Measurements from ENCODE around the gene DOC2B. TPM values are rescaled to one million over a fixed set of nuclear protein-coding genes. Genes with fewer than 3 reads are reported as not detected.
"Not testable (repeated sequence)": the region's sequence is repeated elsewhere in the genome, so short reads cannot be mapped to it uniquely, and the experiment has no call there.

Gene DOC2B
- total and polyA plus RNA-seq, 7 donors: 1.7 to 6.3 (median 3.3) TPM

DNA sequence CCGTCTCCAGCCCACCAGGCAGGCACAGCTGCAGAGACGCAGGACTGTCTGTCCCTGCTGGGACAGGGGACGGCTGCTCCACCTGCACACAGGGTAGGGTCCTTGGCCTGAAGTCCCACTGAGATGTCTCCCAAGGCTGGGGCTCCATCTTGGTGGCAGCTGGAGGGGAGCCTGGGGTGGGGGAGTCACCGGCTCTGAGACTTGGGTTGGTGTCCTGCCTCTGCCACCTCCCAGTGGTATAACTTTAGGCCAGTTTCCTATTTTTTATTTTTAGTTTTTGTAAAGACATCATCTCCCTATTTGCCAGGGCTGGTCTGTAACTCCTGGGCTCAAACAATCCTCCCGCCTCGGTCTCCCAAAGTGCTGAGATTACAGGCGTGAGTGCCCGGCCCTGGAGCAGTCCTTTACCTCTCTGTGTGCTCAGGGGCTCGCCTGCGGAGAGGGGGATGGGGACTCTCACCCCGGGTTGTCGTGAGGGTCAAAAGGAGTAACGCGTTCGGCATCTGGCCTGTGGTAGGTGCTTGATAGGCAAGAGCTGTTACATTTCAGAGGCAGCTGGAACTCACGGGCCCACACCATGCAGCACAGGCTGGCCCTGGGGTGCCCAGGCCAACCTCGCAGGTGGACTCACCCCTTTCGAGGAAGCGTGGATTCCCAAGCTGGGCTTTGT, 46.6 kb upstream of the DOC2B start:
- no peak for ATAC-seq
- H3K4me1 ChIP-seq: no peaks in the 10 kb centered on the region
- no peak overlapping the region for H3K27ac ChIP-seq

DNA sequence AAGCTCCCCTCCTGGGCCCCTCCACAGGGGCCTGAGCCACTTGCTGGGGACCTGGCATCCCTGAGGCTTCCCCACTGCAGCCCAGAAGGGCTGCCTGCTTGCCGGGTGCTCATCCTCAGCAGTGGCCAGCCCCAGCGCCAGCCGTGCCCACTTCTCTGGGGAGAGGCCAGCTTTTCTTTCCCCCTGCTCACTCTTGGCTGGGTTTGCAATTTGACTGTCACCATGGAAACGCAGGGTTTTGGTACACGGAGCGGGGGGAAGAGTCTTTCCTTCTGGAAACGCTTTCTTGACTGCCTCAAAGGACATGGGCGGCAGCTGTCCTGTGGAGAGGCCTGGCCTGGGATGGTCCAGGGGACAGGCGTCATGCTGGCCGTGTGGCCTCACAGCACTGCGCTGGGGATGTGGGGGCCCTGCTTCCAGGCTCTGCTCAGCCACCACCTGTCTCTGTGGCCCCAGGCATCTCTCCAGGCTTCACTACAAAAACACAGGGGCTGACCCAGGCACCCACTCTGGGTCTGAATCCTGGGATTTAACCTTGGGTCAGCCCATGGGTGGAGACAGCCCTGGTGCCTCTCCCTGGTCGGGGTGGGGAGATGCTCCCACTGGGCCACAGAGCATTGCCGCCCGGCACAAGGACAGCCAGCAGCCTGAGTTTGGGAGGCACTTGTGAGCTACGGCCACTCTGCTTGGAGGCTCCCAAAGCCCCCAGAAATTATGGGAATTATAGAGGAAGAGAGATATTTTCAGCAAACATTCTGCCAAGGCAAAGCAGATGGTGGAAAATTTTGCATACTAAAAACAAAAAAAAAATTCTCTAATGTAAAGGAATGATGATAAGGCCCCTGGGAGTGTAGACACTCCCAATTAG, 45.9 kb upstream of the DOC2B start:
- Histone ChIP-seq H3K9me3 (no peaks in the 10 kb centered on the region), H3K27ac (no peak overlapping the region), H3K4me3 (no peak overlapping the region), H3K27me3 (ENCODE audit: insufficient read depth in 3 of 3, low read length in 2 of 3) (no peaks in the 10 kb centered on the region), H3K4me1 (no peaks in the 10 kb centered on the region), H3K36me3 (ENCODE audit: insufficient read depth in 1 of 2, low read depth in 1 of 2) (no peaks in the 10 kb centered on the region)
- 33 to 55% (median 41%) methylated on average over 15 of the region's 15 CpGs for WGBS, 3 donors
- TF ChIP-seq, protein P1, sequence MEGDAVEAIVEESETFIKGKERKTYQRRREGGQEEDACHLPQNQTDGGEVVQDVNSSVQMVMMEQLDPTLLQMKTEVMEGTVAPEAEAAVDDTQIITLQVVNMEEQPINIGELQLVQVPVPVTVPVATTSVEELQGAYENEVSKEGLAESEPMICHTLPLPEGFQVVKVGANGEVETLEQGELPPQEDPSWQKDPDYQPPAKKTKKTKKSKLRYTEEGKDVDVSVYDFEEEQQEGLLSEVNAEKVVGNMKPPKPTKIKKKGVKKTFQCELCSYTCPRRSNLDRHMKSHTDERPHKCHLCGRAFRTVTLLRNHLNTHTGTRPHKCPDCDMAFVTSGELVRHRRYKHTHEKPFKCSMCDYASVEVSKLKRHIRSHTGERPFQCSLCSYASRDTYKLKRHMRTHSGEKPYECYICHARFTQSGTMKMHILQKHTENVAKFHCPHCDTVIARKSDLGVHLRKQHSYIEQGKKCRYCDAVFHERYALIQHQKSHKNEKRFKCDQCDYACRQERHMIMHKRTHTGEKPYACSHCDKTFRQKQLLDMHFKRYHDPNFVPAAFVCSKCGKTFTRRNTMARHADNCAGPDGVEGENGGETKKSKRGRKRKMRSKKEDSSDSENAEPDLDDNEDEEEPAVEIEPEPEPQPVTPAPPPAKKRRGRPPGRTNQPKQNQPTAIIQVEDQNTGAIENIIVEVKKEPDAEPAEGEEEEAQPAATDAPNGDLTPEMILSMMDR (IDR thresholded peaks at IDR 0.05): no peak
- ATAC-seq: peak in 1 of 4 donors; percentile 38
- intact Hi-C loops (cut with DNase I): no loop called here
- peak in 1 of 2 donors; percentile 50 for DNase-seq

More for the DNA sequence above, 46.6 kb upstream of the DOC2B start:
- Histone ChIP-seq H3K4me3 (no peak overlapping the region), H3K9me3 (no peaks in the 10 kb centered on the region), H3K36me3 (ENCODE audit: insufficient read depth in 1 of 2, low read depth in 1 of 2) (no peaks in the 10 kb centered on the region), H3K27me3 (ENCODE audit: insufficient read depth in 3 of 3, low read length in 2 of 3) (no peaks in the 10 kb centered on the region)
- peak in 1 of 2 donors; percentile 22 for DNase-seq
- WGBS, 3 donors: 85 to 86% (median 85%) methylated on average over 19 of the region's 19 CpGs
- TF ChIP-seq, protein P1 (IDR thresholded peaks at IDR 0.05): no peak
- intact Hi-C loops (cut with DNase I): no loop called here

DNA sequence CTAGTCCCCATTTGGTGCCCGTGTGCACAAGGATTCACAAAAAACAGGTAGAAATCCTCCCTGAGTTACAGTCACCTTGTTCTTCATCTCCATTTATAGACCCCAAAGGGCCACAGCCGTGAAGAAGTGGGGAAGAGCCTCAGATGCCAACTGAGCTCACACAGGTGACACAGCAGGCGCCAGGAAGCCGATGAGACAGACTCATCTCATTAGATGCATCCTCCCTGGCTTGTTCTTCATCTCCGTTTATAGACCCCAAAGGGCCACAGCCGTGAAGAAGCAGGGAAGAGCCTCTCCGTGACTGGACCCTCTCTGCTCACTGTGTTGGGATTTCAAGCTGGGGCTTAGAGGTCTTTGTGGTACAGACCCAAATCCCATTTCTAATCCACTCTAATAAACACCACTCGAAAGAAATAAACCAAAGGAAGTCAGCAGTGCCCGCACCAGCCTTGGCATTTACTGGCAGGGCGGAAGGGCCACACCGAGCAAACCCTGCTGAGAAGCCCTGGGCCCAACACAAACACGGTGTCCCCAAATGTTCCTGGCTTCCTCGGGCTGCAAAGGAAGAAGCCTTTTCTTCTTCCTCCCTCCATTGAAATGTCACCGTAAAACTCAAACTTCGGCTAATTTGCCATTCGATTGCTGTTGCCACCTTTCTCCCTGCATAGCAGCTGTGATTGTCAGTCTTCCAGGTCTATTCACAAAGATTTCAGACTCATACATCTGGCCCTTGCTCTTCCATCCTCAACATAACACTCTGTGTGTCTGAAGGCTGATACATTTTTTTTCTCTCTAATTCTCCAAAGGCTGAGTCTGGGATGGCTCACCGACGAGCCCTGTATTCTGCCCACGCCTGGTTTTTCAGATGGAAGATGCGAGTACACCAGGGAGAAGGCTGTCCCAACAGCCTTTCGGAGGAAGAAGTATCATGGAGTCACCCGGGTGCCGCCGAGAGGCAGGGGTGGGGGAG, 44.9 kb upstream of the DOC2B start:
- Histone ChIP-seq H3K27me3 (ENCODE audit: insufficient read depth in 3 of 3, low read length in 2 of 3) (no peaks in the 10 kb centered on the region), H3K27ac (no peak overlapping the region), H3K4me3 (no peak overlapping the region), H3K4me1 (no peaks in the 10 kb centered on the region), H3K36me3 (ENCODE audit: insufficient read depth in 1 of 2, low read depth in 1 of 2) (no peaks in the 10 kb centered on the region), H3K9me3 (no peaks in the 10 kb centered on the region)
- TF ChIP-seq, protein P1 (IDR thresholded peaks at IDR 0.05): no peak
- no peak for ATAC-seq
- intact Hi-C loops (cut with DNase I): no loop called here
- DNase-seq: peak in 1 of 2 donors; percentile 16
- WGBS, 3 donors: 60 to 67% (median 61%) methylated on average over 24 of the region's 24 CpGs

DNA sequence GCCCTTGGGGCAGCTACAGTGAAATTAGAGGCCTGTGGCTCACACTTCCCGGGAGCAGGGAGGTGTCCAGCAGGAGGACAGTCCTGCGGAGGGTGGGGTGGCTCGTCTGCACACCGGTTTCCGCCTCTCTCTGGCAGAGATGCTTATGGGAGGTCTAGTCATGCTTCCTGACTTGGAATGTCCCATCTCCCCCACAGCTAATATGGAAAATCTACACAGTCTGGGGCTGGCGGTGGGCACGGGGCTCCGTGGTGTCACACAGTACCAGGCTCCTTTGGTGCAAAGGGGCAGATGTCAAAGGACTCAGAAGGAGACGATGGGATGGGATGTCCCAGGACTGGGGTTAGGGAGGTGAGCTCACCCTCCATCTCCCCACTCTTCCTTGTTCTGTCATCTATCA, 44.1 kb upstream of the DOC2B start:
- no peak for ATAC-seq
- intact Hi-C loops (cut with DNase I): no loop called here

DNA sequence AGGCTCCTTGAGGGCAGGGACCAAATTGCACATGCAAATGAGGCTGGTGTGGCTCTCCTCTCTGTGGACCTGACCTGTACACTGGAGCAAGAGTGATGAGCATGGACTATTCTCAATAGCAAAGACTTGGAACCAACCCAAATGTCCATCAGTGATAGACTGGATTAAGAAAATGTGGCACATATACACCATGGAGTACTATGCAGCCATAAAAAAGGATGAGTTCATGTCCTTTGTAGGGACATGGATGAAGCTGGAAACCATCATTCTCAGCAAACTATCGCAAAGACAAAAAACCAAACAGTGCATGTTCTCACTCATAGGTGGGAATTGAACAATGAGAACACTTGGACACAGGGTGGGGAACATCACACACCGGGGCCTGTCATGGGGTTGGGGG, 43.1 kb upstream of the DOC2B start:
- intact Hi-C loops (cut with DNase I); ATAC-seq; H3K27me3 ChIP-seq (ENCODE audit: insufficient read depth in 3 of 3, low read length in 2 of 3); H3K36me3 ChIP-seq (ENCODE audit: insufficient read depth in 1 of 2, low read depth in 1 of 2); H3K9me3 ChIP-seq; H3K4me1 ChIP-seq; DNase-seq; H3K4me3 ChIP-seq; H3K27ac ChIP-seq: not testable (repeated sequence)
- 96 to 100% (median 98%) methylated on average over 2 of the region's 2 CpGs for WGBS, 3 donors

More for the DNA sequence above, 44.1 kb upstream of the DOC2B start:
- Histone ChIP-seq H3K27me3 (ENCODE audit: insufficient read depth in 3 of 3, low read length in 2 of 3) (no peaks in the 10 kb centered on the region), H3K9me3 (no peaks in the 10 kb centered on the region), H3K4me1 (no peaks in the 10 kb centered on the region), H3K4me3 (no peak overlapping the region), H3K36me3 (ENCODE audit: insufficient read depth in 1 of 2, low read depth in 1 of 2) (no peaks in the 10 kb centered on the region), H3K27ac (no peak overlapping the region)
- peak in 1 of 2 donors; percentile 29 for DNase-seq
- TF ChIP-seq, protein P1 (IDR thresholded peaks at IDR 0.05): no peak
- 91 to 95% (median 93%) methylated on average over 9 of the region's 9 CpGs for WGBS, 3 donors
